Measurements from ENCODE around the gene KHK.

The KHK gene

DNA sequence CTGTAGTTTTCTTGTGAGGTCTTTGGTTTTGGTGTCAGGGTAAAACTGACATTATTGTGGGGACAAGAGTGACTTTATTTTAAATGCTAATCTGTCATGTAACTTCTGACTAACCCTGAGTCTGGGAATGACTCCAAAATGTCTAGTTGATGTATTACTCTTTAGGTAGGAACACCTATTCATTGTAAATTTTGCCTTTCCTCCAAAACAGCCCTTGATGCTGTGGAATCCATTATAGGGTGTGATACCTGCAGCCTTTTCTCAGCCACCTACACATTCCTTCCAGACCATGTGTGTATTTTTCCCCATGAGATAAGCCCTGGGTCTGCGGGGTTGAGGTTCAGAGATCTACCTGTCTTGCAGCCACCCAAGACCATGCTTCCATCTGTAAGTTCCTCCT, 56.7 kb downstream of the KHK start:
- DNase-seq (ENCODE audit: extremely low read depth, insufficient read length) = no peak
- Histone ChIP-seq H3K4me3 (replicated peaks; ENCODE audit: low read depth, low read length) (no peak overlapping the region), H3K27me3 (replicated peaks; ENCODE audit: control insufficient read depth, insufficient read depth, low read length) (no peaks in the 10 kb centered on the region), H3K36me3 (ENCODE audit: control insufficient read depth, insufficient read depth, low read length) (no peaks in the 10 kb centered on the region)
- TF ChIP-seq, protein P1, sequence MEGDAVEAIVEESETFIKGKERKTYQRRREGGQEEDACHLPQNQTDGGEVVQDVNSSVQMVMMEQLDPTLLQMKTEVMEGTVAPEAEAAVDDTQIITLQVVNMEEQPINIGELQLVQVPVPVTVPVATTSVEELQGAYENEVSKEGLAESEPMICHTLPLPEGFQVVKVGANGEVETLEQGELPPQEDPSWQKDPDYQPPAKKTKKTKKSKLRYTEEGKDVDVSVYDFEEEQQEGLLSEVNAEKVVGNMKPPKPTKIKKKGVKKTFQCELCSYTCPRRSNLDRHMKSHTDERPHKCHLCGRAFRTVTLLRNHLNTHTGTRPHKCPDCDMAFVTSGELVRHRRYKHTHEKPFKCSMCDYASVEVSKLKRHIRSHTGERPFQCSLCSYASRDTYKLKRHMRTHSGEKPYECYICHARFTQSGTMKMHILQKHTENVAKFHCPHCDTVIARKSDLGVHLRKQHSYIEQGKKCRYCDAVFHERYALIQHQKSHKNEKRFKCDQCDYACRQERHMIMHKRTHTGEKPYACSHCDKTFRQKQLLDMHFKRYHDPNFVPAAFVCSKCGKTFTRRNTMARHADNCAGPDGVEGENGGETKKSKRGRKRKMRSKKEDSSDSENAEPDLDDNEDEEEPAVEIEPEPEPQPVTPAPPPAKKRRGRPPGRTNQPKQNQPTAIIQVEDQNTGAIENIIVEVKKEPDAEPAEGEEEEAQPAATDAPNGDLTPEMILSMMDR (IDR thresholded peaks at IDR 0.05; ENCODE audit: insufficient read depth, low read length, poor library complexity, severe bottlenecking) = no peak

DNA sequence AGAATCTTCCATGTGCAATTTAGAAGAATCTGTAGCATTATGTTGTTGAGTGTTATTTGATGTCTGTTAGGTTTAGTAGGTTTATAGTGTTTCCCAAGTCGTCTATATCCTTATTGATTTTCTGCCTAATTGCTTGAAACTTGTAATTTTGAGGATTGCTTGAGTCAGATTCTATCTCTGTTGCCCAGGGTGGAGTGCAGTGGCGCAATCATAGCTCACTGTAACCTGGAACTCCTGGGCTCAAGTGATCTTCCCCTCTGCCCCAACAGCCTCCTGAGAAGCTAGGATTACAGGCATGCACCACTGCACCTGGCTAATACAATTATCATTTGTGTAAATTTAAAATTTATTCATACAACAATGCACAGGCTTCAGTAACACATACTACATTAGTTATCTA, 59.1 kb downstream of the KHK start:
- Histone ChIP-seq H3K4me3 (replicated peaks; ENCODE audit: low read depth, low read length) (no peak overlapping the region), H3K36me3 (ENCODE audit: control insufficient read depth, insufficient read depth, low read length) (no peaks in the 10 kb centered on the region), H3K27me3 (replicated peaks; ENCODE audit: control insufficient read depth, insufficient read depth, low read length) (no peaks in the 10 kb centered on the region)
- TF ChIP-seq, protein P1 (IDR thresholded peaks at IDR 0.05; ENCODE audit: insufficient read depth, low read length, poor library complexity, severe bottlenecking) = no peak
- DNase-seq (ENCODE audit: extremely low read depth, insufficient read length) = no peak

DNA sequence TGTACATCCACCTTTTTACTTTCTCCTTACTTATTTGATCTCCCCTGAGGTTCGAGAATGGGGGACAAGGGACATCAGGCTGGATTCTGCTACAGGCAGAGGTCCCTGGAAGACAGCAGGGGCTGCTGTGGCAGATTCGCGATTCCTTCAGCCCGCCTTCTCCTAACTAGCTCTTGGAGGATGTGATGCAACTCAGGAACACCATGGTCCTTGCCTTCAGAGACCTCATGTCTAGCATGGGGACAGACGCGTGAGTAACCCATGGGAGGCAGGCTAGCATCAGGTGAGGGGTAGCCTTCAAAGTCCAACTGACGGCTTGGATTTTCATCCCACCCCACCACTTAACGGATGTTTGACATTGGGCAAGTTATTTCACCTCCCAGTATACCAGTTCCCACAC, 61.4 kb downstream of the KHK start:
- TF ChIP-seq, protein P1 (IDR thresholded peaks at IDR 0.05; ENCODE audit: insufficient read depth, low read length, poor library complexity, severe bottlenecking) = no peak
- Histone ChIP-seq H3K4me3 (replicated peaks; ENCODE audit: low read depth, low read length) (no peak overlapping the region), H3K36me3 (ENCODE audit: control insufficient read depth, insufficient read depth, low read length) (no peaks in the 10 kb centered on the region), H3K27me3 (replicated peaks; ENCODE audit: control insufficient read depth, insufficient read depth, low read length) (no peaks in the 10 kb centered on the region)
- DNase-seq (ENCODE audit: extremely low read depth, insufficient read length) = no peak

DNA sequence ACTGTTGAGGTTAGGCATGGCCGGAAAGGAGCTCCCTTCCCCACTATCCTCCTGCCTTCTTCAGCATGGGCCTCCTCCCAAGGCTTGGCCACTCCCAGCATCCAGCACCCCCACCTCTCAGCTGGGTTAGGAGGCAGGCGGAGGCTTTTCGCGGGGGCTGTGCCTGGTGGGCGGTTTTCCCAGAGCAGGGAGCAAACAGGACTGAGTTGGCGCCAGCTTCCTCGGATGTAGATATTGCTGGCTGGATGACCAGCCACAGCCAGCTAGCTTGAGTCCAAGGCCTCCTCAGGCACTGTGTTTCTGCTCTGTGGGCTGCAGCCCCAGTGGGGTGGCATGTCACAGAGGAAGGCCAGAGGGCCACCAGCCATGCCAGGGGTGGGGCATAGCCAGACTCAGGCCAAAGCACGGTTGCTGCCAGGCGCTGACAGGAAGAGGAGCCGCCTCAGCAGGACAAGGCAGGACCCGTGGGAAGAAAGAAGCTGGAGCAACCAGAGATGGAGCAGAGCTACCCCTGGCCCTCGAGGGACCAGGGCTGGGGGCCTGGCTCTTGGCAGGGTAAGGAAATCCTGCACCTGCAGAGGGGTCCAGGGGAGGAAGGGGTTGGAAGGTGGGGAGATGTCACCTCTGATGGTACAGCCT, 62.3 kb downstream of the KHK start, which contains the start of gene TCF23:
TSS of gene TCF23 (plus strand) at position 204 of the 639 bp plus-strand sequence. CDS start at position 334, 130 bp downstream.
- TF ChIP-seq, protein P1 (IDR thresholded peaks at IDR 0.05; ENCODE audit: insufficient read depth, low read length, poor library complexity, severe bottlenecking) = no peak
- H3K4me3 ChIP-seq (replicated peaks; ENCODE audit: low read depth, low read length) = no peak within 1 kb of the TSS
- H3K36me3 ChIP-seq (ENCODE audit: control insufficient read depth, insufficient read depth, low read length) = no peaks in the 10 kb centered on the region
- no peaks in the 10 kb centered on the region for H3K27me3 ChIP-seq (replicated peaks; ENCODE audit: control insufficient read depth, insufficient read depth, low read length)
- DNase-seq (ENCODE audit: extremely low read depth, insufficient read length) = no peak

DNA sequence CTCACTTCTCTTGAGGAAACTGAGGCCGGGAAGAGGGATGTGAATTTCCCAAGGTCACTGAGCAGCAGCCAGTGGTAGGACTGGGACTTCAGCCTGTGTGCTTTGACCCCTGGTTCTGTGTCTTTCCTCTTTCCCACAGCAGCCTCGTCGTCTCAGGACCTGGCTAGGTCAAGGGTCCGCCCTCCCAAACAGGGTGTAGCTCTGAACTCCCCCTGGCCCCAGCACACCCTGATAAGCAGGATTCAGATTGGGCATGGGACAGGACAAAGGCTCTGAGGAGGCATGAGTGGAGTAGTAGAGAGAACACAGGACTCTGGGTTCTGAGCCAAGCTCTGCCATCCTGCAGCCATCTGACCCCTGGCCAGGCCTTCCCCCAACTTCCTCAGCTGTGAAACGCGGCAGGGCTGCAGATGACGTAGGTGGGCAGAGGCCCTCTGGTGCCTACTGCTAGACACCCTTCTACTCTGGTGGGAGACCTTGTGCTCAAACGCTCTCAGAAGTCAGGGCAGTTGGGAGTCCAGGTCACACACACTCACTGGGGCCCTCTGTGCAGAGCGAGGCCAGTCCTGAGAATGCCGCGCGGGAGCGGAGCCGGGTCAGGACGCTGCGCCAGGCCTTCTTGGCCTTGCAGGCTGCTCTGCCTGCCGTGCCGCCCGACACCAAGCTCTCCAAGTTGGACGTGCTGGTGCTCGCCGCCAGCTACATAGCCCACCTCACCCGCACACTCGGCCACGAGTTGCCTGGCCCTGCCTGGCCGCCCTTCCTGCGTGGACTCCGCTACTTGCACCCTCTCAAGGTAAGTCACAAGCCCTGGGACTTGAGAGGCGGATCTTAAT, 63.2 kb downstream of the KHK start:
- H3K27me3 ChIP-seq (replicated peaks; ENCODE audit: control insufficient read depth, insufficient read depth, low read length) = no peaks in the 10 kb centered on the region
- no peaks in the 10 kb centered on the region for H3K36me3 ChIP-seq (ENCODE audit: control insufficient read depth, insufficient read depth, low read length)
- H3K4me3 ChIP-seq (replicated peaks; ENCODE audit: low read depth, low read length) = no peak overlapping the region
- no peak for DNase-seq (ENCODE audit: extremely low read depth, insufficient read length)
- TF ChIP-seq, protein P1 (IDR thresholded peaks at IDR 0.05; ENCODE audit: insufficient read depth, low read length, poor library complexity, severe bottlenecking) = no peak

Measured in GM06990 (cell line).